CD14-positive monocyte (primary cell): ENCODE results near the gene TTLL13. TPM values are rescaled to one million over a fixed set of nuclear protein-coding genes. Genes with fewer than 3 reads are reported as not detected.
A peak's percentile ranks its signal among the peaks of the same experiment; 100 is the strongest.

Experiments used
- DNase-seq, 3 donors: peaks; one replicate each; pipeline ENCODE4 v3.0.0-alpha.2; 2011 to 2022
- H2AFZ ChIP-seq: 2 replicates; pipeline ENCODE4 v1.6.0; 2012; ENCODE audit warnings: mild to moderate bottlenecking, low read depth, low read length, inconsistent platforms; ENCODE audit not compliant: insufficient read depth, poor library complexity, severe bottlenecking
- H3K27ac ChIP-seq, 2 donors: 1 replicate in 1 of 2; 2 replicates in 1 of 2; pipeline ENCODE4 v1.5.1; 2012 to 2013; ENCODE audit warnings: low read length in 2 of 2, control low read depth in 1 of 2, inconsistent platforms in 1 of 2, low read depth in 1 of 2, mild to moderate bottlenecking in 1 of 2
- H3K27me3 ChIP-seq, 2 donors: one replicate each; pipeline versions ENCODE4 v1.6.0 to v1.6.1; 2011 to 2013; ENCODE audit warnings: low read length in 2 of 2; ENCODE audit not compliant: control insufficient read depth in 2 of 2, insufficient read depth in 2 of 2
- H3K36me3 ChIP-seq, 2 donors: replicated peaks in 1 of 2; 1 replicate in 1 of 2; 2 replicates in 1 of 2; pipeline versions ENCODE4 v1.5.1 to v1.6.1; 2012 to 2013; ENCODE audit warnings: low read length in 2 of 2, control low read depth in 1 of 2, inconsistent platforms in 1 of 2, mild to moderate bottlenecking in 1 of 2; ENCODE audit not compliant: insufficient read depth in 2 of 2, control insufficient read depth in 1 of 2
- H3K4me1 ChIP-seq, 2 donors: 1 replicate in 1 of 2; 2 replicates in 1 of 2; pipeline versions ENCODE4 v1.5.1 to v1.6.1; 2012 to 2013; ENCODE audit warnings: low read length in 2 of 2, control low read depth in 1 of 2, inconsistent platforms in 1 of 2, mild to moderate bottlenecking in 1 of 2, moderate library complexity in 1 of 2; ENCODE audit not compliant: insufficient read depth in 2 of 2, control insufficient read depth in 1 of 2
- H3K4me2 ChIP-seq: replicated peaks from 2 replicates; pipeline ENCODE3; 2012; ENCODE audit warnings: low read length, moderate library complexity, mild to moderate bottlenecking; ENCODE audit not compliant: poor library complexity, severe bottlenecking; ENCODE audit errors: extremely low read depth
- H3K4me3 ChIP-seq, 3 experiments: fragments of 200-600 bp in 1 of 3; sonication (generic) in 1 of 3; replicated peaks in 1 of 3; 1 replicate in 2 of 3; 2 replicates in 1 of 3; pipeline ENCODE4 v1.5.1; 2011 to 2013; ENCODE audit warnings: low read length in 3 of 3, mild to moderate bottlenecking in 3 of 3, control low read depth in 2 of 3, low read depth in 2 of 3, inconsistent platforms in 1 of 3, moderate library complexity in 1 of 3
- H3K79me2 ChIP-seq: 2 replicates; pipeline ENCODE4 v1.6.0; 2012; ENCODE audit warnings: mild to moderate bottlenecking, control low read depth, inconsistent platforms, low read length, moderate library complexity; ENCODE audit not compliant: insufficient read depth
- H3K9ac ChIP-seq: 2 replicates; pipeline ENCODE4 v1.6.0; 2017; ENCODE audit warnings: low read length, mild to moderate bottlenecking; ENCODE audit not compliant: insufficient read depth, poor library complexity, severe bottlenecking
- H3K9me3 ChIP-seq, 2 donors: replicated peaks in 1 of 2; 1 replicate in 1 of 2; 2 replicates in 1 of 2; pipeline versions ENCODE4 v1.5.1 to v1.6.1; 2012 to 2013; ENCODE audit warnings: low read length in 2 of 2, control low read depth in 1 of 2; ENCODE audit not compliant: control insufficient read depth in 1 of 2, insufficient read depth in 1 of 2
- H4K20me1 ChIP-seq: 2 replicates; pipeline ENCODE4 v1.6.0; 2012; ENCODE audit warnings: mild to moderate bottlenecking, low read length, control low read depth, moderate library complexity; ENCODE audit not compliant: insufficient read depth
- H3K27ac Mint-ChIP-seq, 7 donors: one replicate each; pipeline ENCODE4 v1.8.0; 2020; ENCODE audit warnings: mild to moderate bottlenecking in 7 of 7, mixed read lengths in 7 of 7, moderate library complexity in 6 of 7, inconsistent platforms in 2 of 7
- H3K27me3 Mint-ChIP-seq, 3 donors: one replicate each; pipeline ENCODE4 v1.8.0; 2021 to 2022; ENCODE audit warnings: low read depth in 3 of 3, mild to moderate bottlenecking in 3 of 3, mixed read lengths in 3 of 3, moderate library complexity in 3 of 3, inconsistent platforms in 1 of 3
- H3K36me3 Mint-ChIP-seq, 2 donors: one replicate each; pipeline ENCODE4 v1.8.0; 2020; ENCODE audit warnings: mixed read lengths in 2 of 2, inconsistent platforms in 1 of 2, mild to moderate bottlenecking in 1 of 2
- H3K4me1 Mint-ChIP-seq: one replicate; pipeline ENCODE4 v1.8.0; 2020; ENCODE audit warnings: mild to moderate bottlenecking, mixed read lengths
- H3K4me3 Mint-ChIP-seq, 2 donors: one replicate each; pipeline ENCODE4 v1.8.0; 2020; ENCODE audit warnings: mild to moderate bottlenecking in 2 of 2, mixed read lengths in 2 of 2, moderate library complexity in 1 of 2
- H3K9me3 Mint-ChIP-seq, 7 donors: one replicate each; pipeline ENCODE4 v1.8.0; 2020 to 2022; ENCODE audit warnings: mixed read lengths in 7 of 7, mild to moderate bottlenecking in 6 of 7, moderate library complexity in 6 of 7, inconsistent platforms in 2 of 7
- CTCF ChIP-seq: fragments of 200-600 bp; IDR thresholded peaks from one replicate; pipeline ENCODE4 v1.8.0; 2022; ENCODE audit warnings: antibody characterized with exemption, mild to moderate bottlenecking
- WGBS: methylation state at CpG from one replicate; pipeline ENCODE4 v1.1.5; 2013; ENCODE audit warnings: missing lambda C conversion rate; ENCODE audit not compliant: insufficient coverage; 5-methylcytosine and 5-hydroxymethylcytosine counted together
- intact Hi-C, 2 donors: fragments of 100-400 bp; cut with micrococcal nuclease; formaldehyde crosslinking; loops; one replicate each; pipeline versions ENCODE4 v1.15.0 to v1.15.1; 2023
- polyA plus RNA-seq, 3 donors: library from polyadenylated mRNA; depleted of rRNA in 1 of 3; unstranded in 2 of 3; stranded (reverse) in 1 of 3; fragments of 300-500 nt in 2 of 3; fragments of >200 nt in 1 of 3; fragmentation: Illumina TruSeq in 2 of 3; gene quantifications; 1 replicate in 2 of 3; 2 replicates in 1 of 3; pipeline ENCODE4 v1.2.3, GENCODE V29; 2012 to 2021

Gene TTLL13
- polyA plus RNA-seq, 3 donors: 0.08 to 0.13 TPM; not detected in 1

- Histone ChIP-seq H3K9ac (no peak overlapping the region), H3K4me3 (no peak overlapping the region), H3K9me3 (no peaks in the 10 kb centered on the region), H4K20me1 (peaks cover 84% of the 10 kb centered on the region), H3K27me3 (no peaks in the 10 kb centered on the region), H3K36me3 (peaks cover 51 to 85% of the 10 kb centered on the region in 2 donors), H3K27ac (no peak overlapping the region), H3K4me1 (peaks cover 4 to 11% of the 10 kb centered on the region in 2 donors), H3K79me2 (peaks cover 42% of the 10 kb centered on the region), H2AFZ (no peak overlapping the region), H3K4me2 (no peak overlapping the region)
- H3K27me3 Mint-ChIP-seq: peaks cover 0 to 2% (median 2%) of the 10 kb centered on the region in 3 donors
- H3K9me3 Mint-ChIP-seq: no peaks in the 10 kb centered on the region
- TF ChIP-seq CTCF: no peak
- H3K4me3 Mint-ChIP-seq: no peak overlapping the region
- WGBS: 100% methylated on average over 2 of the region's 9 CpGs
- no peak for DNase-seq
- H3K4me1 Mint-ChIP-seq: peaks cover 17% of the 10 kb centered on the region
- intact Hi-C loops: no loop called here
- peaks cover 50 to 78% of the 10 kb centered on the region in 2 donors for H3K36me3 Mint-ChIP-seq
- peak overlapping the region in 1 of 7 donors; percentile 67 for H3K27ac Mint-ChIP-seq
Measured at GRCh38 chr15:90217671-90218394, 31.5 kb upstream of the TTLL13 start.

- Mint-ChIP-seq H3K4me3 (no peak overlapping the region), H3K36me3 (peaks cover 64 to 86% of the 10 kb centered on the region in 2 donors), H3K9me3 (no peaks in the 10 kb centered on the region), H3K27me3 (peaks cover 0 to 2% (median 0%) of the 10 kb centered on the region in 3 donors), H3K27ac (peak overlapping the region in 2 of 7 donors; percentile 50 to 80), H3K4me1 (peaks cover 6% of the 10 kb centered on the region)
- no peaks in the 10 kb centered on the region for H3K9me3 ChIP-seq
- peaks cover 83% of the 10 kb centered on the region for H4K20me1 ChIP-seq
- no peaks in the 10 kb centered on the region for H3K27me3 ChIP-seq
- H3K4me3 ChIP-seq: no peak overlapping the region
- WGBS: 66% methylated on average over 12 of the region's 17 CpGs
- no peak overlapping the region for H3K9ac ChIP-seq
- no peaks in the 10 kb centered on the region for H3K4me1 ChIP-seq
- H3K79me2 ChIP-seq: peaks cover 29% of the 10 kb centered on the region
- H2AFZ ChIP-seq: no peak overlapping the region
- intact Hi-C loops: no loop called here
- H3K36me3 ChIP-seq: peaks cover 68 to 89% of the 10 kb centered on the region in 2 donors
- TF ChIP-seq CTCF: peak; percentile 74
- peak overlapping the region in 1 of 2 donors; percentile 26 for H3K27ac ChIP-seq
- peak in 2 of 3 donors; percentile 33 to 46 for DNase-seq
- H3K4me2 ChIP-seq: no peak overlapping the region
Measured at GRCh38 chr15:90219421-90220141, 29.8 kb upstream of the TTLL13 start.
